NCI-H460 (cell line): ENCODE measurements around the gene VTI1A. TPM values are rescaled to one million over a fixed set of nuclear protein-coding genes. Genes with fewer than 3 reads are reported as not detected.
"Not testable (repeated sequence)": the region's sequence is repeated elsewhere in the genome, so short reads cannot be mapped to it uniquely, and the experiment has no call there.

Experiments used
- DNase-seq: peaks from one replicate; pipeline ENCODE4 v3.0.0-alpha.2; 2016; ENCODE audit warnings: low read depth; ENCODE audit errors: extremely low read depth
- total RNA-seq: library from RNA; depleted of rRNA; stranded (reverse); fragments of >200 nt; shearing (Covaris generic); gene quantifications from 2 replicates; pipeline ENCODE4 v1.2.3, GENCODE V29; 2014

VTI1A gene
- total RNA-seq, 1 experiment from 2014 or later = 28.2 TPM

GRCh38 chr10:112448888-112449287 is 1.9 kb downstream of the VTI1A start:
- DNase-seq = no peak

GRCh38 chr10:112454910-112455779 is 8.1 kb downstream of the VTI1A start:
- no peak for DNase-seq

DNA sequence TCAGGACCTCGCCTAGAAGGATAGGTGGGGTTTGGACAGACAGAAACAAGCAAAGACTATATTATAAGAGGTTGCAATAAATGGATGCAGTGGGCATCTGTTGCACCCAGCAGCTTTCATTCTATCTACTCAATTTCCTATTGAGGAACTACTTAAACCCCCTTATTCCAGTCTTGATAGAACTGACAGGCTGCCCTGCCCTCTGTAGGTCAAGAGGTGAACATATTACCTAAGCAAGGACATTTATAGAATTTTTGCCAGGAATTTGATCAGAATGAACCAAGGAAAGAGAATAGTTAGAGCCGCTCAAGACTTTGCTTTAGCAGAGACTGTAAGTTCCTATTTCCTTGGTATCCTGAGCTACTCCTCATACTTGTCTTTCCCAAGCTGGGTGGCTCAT is 9.5 kb downstream of the VTI1A start:
- no peak for DNase-seq

GRCh38 chr10:112460366-112460765 is 13.4 kb downstream of the VTI1A start:
- DNase-seq = no peak

DNA sequence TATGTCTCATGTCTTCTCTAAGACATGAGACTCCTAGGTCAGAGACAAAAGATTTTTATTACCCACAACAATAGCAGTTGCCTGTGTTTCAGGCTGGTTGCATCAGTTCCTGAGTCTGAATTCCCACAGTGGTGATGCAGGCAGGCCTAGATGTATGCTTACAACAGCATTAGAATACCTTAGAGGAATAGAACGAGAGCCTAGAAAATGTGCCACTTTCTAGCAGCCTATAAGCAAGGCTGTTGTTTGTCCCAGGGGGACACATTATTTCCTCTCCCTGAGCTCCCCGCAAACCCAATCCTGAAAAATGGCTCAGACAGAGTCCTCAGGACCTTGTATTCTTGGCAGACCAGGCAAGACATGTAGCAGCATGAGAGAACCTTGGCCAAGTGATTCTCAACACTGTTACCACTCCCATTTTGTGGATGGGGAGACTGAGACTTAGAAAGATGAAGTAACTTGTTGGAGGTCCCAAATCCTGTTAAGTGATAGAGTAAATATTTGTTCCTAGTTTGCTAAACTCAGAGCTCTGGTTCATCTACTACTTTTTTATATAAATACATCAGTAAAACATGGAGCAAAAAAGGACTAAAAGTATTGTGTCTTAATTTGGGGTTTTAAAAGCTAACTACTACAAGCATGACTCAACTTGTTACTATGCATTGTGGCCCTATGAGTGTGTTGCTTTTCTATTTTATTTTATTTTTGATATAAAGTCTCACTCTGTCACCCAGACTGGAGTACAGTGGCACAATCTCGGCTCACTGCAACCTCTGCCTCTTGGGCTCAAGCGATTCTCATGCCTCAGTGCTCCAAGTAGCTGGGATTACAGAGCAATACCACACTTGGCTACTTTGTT is 14.2 kb downstream of the VTI1A start:
- peak; percentile 56 for DNase-seq

DNA sequence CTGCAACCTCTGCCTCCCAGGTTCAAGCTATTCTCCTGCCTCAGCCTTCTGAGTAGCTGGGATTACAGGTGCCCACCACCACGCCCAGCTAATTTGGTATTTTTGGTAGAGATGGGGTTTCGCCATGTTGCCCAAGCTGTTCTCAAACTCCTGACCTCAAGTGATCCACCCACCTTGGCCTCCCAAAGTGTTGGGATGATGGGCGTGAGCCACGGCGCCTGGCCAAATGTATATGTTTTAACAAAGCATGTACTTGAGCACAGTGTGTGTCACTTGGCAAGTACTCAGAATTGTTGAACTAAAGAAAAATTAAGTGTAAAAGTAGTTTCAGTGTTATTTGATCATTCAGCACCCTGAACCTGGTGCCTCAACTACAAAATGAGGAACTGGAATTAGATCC is 17.1 kb downstream of the VTI1A start:
- not testable (repeated sequence) for DNase-seq

DNA sequence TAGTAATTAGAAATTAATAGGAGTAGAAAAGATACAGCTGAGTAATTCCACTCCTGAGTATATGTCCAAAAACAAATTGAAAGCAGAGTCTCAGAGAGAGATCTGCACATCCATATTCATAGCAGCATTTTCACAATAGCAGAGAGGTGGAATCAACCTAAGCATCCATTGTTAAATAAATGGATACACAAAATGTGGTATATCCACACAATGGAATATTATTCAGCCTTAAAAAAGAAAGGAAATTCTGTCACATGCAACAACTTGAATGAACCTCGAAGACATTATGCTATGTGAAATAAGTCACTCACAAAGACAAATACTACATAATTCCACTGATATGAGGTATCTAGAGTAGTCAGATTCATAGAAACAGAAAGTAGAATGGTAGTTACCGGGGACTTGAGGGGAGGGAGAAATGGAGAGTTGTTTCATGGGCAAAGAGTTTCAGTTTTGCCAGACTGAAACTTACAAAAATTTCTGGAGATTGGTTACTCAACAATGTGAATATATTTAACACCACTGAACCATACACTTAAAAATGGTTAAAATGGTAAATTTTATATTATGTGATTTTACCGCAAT is 18.4 kb downstream of the VTI1A start:
- DNase-seq = no peak

DNA sequence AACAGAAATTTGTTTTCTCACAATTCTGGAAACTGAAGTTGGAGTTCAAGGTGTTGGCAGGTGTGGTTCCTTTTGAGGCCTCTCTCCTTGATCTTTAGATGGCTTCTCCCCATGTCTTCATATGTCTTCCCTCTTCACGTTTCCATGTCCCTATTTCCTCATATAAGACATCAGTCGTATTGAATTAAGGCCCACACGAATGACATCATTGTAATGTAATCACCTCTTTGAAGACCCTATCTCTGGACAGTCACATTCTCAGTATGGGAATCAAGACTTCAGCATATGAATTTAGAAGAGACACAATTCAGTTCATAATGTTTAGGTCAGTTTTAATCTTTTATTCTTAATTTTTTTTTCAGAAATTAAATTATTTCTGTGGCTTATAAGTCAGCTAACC is 19.8 kb downstream of the VTI1A start:
- DNase-seq = no peak

GRCh38 chr10:112467541-112468075 is 20.6 kb downstream of the VTI1A start:
- DNase-seq = no peak

DNA sequence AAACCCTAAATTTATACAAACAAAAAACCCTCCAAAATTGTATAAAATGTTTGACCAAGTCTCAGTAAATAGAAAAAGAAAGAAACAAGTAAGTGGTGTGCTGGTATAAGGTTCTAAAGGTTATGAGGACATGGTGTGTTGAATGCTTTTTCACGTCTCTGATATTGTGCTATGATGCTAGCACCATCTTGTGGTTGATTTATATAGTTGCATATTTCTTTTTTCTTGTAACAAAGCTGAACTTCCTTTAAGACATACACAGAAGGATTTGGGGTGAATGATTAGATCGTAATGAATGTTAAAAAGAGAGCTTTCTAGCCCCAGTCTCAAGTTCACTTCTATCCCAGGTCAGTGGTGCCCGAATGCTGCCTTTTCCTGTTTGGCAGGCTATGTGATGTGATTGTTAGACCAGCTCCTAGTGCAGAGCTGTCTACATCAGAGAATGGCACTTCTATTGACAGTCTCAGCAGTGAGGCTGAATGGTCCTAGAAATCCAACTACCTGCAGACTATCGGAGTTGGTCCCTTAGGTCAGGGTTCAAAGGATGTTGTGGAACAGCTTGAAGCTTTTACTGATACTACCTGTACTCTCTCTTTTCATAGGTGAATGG is 25.0 kb downstream of the VTI1A start:
- peak; percentile 45 for DNase-seq

- no peak for DNase-seq
These were observed 28.7 kb downstream of the VTI1A start for GRCh38 chr10:112475575-112476218.

- no peak for DNase-seq
These were observed 34.6 kb downstream of the VTI1A start for GRCh38 chr10:112481602-112482001.

GRCh38 chr10:112484399-112484798 is 37.4 kb downstream of the VTI1A start:
- no peak for DNase-seq

- DNase-seq = no peak
These were observed 40.9 kb downstream of the VTI1A start for GRCh38 chr10:112487964-112488363.

- peak; percentile 11 for DNase-seq
These were observed 43.5 kb downstream of the VTI1A start for GRCh38 chr10:112490545-112490944.

GRCh38 chr10:112491144-112491543 is 44.1 kb downstream of the VTI1A start:
- DNase-seq = no peak

DNA sequence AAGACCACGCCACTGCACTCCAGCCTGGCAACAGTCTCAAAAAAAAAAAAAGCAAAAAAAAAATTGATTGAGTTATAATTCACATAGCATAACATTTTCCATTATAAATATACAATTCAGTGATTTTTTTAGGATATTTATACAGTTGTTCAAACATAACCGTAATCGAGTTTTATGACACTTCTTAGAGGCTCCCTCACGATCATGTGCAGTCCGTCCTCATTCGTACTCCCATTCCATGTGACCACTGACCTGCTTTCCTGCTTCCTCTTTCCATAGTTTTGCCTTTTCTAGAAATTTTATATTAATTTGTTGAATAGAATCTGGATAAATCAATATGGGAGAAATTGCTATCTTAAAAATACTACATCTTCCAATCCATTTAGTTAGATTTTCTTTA is 45.7 kb downstream of the VTI1A start:
- DNase-seq = no peak

DNA sequence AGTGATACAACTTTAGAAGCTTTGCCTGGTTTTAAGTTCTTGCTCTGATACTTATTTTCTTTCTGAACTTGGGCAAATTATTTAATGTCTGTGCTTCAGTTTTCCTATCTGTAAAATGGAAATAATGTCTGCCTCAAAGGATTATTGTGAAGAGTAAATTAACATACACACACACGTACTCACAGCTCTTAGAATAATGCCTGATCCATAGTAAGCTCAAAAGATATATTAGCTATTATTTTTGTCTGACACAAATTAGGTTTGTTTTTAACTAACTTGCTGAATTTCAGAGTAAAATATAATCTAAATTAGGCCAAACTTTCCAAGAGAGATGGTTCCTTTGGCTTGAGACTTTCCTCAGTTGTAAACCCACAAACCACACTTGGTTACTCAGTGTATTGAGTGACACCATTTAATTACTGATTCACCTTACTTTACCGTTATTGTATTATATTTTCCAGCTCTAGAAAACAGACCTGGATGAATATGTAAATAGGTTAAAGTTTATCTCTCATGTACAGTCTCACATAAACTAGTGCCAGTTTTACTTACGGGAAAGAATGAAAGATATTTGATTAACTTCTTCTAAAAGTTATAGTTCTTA is 50.4 kb downstream of the VTI1A start:
- no peak for DNase-seq

- no peak for DNase-seq
These were observed 51.8 kb downstream of the VTI1A start for GRCh38 chr10:112498806-112499205.

DNA sequence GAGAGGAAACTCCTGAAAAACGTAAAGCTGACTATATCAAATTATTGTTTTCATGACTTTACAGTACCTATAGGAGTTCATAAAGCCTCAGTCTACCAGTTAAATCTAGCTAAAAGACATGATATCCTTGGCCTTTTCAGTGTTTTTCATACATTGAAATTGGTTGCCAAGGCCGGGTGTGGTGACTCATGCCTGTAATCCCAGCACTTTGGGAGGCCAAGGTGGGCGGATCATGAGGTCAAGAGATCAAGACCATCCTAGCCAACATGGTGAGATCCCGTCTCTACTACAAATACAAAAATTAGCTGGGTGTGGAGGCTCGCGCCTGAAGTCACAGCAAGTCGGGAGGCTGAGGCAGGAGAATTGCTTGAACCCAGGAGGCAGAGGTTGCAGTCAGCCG is 53.0 kb downstream of the VTI1A start:
- not testable (repeated sequence) for DNase-seq
